ENCODE measurements around the gene ADARB2.
"Not testable (repeated sequence)": the region's sequence is repeated elsewhere in the genome, so short reads cannot be mapped to it uniquely, and the experiment has no call there.

Gene ADARB2

DNA sequence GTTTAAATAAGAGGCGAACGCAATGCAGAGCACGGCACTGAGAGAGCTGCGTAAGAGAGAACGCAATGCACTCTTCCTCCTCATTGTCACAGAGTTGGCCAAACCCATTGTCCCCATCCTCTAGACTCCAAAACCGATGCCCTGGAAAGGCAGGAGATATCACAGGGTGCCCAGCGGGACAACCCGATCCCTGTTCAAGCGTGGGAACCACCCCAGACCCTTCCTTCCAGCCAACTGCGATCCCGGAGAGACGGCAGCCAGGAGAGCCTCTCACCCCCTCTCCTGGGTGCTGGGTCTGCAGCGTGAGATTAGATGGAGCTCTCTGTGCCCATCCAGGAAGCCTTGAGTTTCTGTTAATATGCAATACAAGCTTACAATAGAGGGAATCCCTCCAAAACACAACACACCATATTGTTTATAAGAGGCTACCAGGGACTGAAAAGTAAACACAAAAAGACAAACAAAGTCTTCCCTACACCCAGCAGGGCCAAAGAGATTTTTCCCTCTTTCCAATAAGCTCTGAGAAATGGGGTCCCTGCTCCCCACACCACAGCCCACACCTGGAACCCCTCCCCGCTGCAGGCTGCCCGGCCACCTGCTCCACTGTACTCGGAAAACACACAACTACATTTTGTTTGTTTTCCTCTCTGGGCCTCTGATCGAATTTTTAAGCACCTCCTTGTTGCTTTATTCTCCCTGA is 187.6 kb downstream of the ADARB2 start:
- no peak for DNase-seq (ENCODE audit: low read depth, low spot score)

DNA sequence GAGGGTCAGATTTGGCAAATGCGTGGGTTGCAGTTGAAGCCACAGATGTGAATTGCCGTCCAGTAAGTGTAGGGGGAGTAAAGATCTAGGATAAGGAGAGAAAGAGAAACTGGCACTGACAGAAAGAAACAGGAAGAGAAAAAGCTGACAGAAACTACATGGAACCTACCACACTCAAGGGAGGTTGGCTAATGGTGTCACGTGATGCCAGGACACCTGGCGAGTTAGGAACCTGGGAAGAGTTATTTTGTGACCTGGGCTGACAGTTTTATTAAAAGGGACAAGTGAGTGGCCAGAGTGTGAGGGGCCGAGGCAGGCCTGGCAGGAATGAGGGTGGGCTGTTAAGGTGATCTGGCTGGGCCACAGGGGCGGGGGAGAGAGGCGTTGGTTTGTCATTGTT is 188.7 kb downstream of the ADARB2 start:
- DNase-seq (ENCODE audit: low read depth, low spot score): no peak

- no peak for DNase-seq (ENCODE audit: low read depth, low spot score)
Measured at GRCh38 chr10:1548146-1548545, 189.2 kb downstream of the ADARB2 start.

DNA sequence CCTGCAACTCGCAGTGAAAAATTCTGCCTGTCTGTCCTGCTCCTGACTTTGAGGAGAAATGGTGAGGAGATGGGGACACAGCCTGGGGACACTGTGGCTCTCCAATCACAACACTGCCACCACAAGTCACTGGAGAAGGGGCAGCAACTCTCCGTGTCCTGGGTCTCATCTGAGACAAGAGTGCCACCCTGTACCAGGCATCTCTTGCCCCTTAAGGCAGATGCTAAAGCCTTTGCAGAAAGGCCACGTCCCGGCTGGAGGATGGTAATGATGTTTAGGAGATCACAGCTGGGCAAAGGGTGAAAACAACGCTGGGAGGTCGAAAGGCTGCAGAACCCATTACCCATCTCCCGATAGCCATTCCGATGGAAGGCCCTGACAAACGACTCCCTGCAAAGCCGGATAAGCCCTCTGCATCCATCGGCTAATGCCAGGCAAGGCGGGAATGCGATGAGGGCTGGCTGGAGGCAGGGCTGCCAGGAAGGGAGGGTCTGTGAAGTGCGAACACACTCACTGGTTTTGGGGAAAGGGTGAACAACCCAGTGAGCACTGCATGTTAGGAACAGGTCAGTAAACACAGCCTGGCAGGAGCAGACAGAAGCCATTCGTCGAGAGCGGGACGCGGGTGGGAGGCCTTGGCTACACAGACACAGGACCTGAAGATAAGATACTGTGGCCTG is 190.8 kb downstream of the ADARB2 start:
- DNase-seq (ENCODE audit: low read depth, low spot score): no peak

GRCh38 chr10:1545524-1545923 is 191.8 kb downstream of the ADARB2 start:
- no peak for DNase-seq (ENCODE audit: low read depth, low spot score)

GRCh38 chr10:1544929-1545328 is 192.4 kb downstream of the ADARB2 start:
- no peak for DNase-seq (ENCODE audit: low read depth, low spot score)

GRCh38 chr10:1544209-1544673 is 193.1 kb downstream of the ADARB2 start:
- DNase-seq (ENCODE audit: low read depth, low spot score): no peak

DNA sequence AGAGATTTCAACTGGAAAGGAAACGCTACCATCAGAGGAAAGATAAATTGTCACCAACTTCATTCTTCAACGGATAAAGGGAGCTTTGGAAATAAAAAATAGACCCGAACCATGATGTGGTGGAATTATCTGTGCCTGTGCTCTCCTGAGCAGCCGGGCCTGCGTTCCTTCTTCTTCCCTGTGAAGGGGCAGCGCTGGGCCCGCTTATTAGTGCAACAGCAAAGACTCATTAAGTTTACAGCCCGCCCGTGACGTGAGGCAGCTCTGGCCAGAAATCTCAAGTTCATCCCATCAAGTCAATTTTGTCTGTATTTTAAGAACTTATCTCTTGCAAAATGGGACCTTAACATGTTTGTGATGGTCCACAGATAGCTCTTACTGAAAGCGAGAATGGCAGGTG is 193.7 kb downstream of the ADARB2 start:
- no peak for DNase-seq (ENCODE audit: low read depth, low spot score)

DNA sequence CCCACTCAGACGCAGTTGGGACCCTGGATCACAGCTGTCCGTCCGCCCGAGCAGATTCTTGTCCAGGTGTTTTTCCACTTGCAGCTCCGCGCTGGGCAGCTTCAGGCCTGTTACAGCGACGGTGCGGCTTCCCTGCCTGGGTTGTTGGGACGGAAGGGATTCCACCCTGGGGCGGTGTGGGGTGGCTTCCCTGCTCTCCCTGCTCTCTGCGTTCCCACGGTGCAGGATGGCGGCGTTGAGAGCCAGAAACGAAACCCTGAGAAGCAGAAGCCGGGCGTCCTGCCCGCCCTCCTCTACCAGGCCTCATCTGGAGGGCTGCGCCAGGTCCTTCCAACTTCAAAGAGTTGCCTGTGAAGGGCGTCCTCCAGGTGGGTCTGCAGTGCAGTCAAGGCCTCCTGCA is 194.4 kb downstream of the ADARB2 start:
- DNase-seq (ENCODE audit: low read depth, low spot score): no peak

DNA sequence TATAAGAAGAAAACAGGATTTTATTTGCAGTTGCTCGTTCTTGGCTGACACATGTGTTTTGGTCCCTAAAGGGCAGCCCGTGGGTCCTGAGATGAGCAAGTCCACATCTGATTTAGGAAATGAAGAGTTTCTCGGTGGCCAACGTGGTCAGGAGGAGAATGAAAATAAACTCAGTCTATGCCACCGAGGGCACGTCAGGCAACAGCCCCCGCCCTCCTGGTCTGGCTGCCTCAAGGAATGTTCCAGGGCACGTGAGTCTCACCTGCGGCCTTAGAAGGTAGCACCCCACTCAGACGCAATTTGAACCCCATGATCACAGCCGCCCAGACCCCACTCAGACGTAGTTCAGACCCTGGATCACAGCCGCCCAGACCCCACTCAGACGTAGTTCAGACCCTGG is 197.2 kb downstream of the ADARB2 start:
- no peak for DNase-seq (ENCODE audit: low read depth, low spot score)

DNA sequence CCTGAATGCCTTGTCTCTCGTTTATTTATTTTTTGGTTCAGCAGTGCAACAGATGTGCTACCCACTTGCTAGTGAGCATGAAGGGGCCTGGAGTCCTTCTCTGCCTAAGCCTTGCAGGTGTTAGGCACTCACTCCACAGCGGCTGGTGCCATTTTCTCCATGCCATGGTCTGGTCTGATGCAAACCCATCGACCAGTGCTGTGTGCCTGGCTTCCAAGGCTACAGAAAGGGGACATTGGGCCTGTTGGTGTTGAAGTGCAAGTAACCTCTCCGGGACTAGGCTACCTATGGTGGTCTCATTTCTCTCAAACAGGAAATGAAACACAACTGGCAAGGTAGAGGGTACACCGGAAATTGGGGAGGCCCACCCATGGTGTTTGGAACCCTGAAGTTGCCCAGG is 198.1 kb downstream of the ADARB2 start:
- no peak for DNase-seq (ENCODE audit: low read depth, low spot score)

DNA sequence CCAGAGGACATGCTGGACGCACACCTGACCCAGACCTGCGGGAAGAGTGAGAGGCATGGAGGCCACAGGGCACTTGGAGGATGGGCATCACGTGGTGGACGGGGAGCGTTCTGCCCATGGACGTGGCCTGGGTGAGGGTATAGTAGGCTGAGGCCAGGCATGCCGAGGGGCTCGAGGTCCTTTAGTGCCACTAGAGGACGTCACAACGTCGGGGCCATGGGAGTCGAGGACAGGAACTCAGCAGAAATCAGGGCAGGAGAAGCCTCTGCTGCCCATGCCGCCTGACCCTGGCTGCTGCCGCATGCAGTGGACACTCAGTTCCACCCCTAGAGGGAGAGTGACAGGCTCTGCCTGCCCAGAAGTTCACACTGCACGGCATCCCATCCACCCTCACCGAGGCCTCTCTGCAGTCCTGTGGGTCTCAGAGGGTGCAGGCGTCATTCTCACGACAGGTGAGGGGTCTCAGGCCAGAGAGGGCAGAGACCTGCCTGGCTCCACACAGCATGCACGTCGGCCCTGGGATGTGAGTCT is 198.7 kb downstream of the ADARB2 start:
- no peak for DNase-seq (ENCODE audit: low read depth, low spot score)

GRCh38 chr10:1538121-1538520 is 199.2 kb downstream of the ADARB2 start:
- no peak for DNase-seq (ENCODE audit: low read depth, low spot score)

DNA sequence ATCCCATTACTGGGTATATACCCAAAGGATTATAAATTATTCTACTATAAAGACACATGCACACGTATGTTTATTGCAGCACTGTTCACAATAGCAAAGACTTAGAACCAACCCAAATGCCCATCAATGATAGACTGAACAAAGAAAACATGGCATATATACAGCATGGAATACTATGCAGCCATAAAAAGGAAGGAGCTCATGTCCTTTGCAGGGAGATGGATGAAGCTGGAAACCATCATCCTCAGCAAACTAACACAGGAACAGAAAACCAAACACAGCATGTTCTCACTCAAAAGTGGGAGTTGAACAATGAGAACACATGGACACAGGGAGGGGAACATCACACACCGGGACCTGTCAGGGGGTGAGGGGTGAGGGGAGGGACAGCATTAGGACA is 199.9 kb downstream of the ADARB2 start:
- DNase-seq (ENCODE audit: low read depth, low spot score): not testable (repeated sequence)

DNA sequence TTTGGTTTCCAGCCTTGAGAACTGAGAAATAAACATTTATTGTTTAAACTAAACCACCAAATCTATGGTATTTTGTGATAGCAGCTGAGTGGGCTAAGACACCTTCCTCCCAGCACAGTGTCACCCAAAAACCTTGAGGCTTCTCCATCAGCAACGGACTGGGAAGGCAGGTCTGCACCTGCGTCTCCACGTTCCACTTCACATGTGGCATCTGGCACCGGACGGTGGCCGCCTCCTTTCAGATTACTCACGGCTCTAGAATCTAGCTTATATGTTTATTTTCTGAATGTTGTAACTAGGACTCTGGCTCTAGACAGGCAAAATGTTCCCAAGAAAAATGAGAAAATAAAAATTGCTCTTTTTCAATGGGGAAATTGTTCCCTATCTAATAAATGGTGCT is 201.0 kb downstream of the ADARB2 start:
- DNase-seq (ENCODE audit: low read depth, low spot score): no peak

- DNase-seq (ENCODE audit: low read depth, low spot score): no peak
Measured at GRCh38 chr10:1535301-1535965, 201.9 kb downstream of the ADARB2 start.

GRCh38 chr10:1534820-1535219 is 202.5 kb downstream of the ADARB2 start:
- no peak for DNase-seq (ENCODE audit: low read depth, low spot score)

DNA sequence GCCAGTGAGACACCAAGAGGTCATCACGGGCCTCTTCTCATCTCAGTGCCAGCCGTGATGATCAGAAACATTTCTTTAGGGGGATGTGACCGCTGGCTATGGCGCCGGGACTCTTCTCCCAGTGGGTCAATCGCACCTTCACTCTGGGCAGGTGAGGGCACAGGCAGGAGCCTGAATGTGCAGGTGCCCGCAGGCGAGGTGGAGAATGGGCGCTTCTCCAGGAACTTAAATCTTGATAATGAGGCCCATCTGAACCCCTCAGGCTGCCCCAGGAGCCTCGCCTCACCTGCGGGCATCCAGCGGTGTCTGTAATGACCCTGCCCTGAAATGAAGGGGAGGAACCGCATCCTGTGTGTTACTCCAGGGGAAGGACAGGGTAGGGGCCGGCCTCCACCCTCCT is 204.7 kb downstream of the ADARB2 start:
- no peak for DNase-seq (ENCODE audit: low read depth, low spot score)

- no peak for DNase-seq (ENCODE audit: low read depth, low spot score)
Measured at GRCh38 chr10:1531883-1532597, 205.3 kb downstream of the ADARB2 start.

GRCh38 chr10:1530871-1531517 is 206.3 kb downstream of the ADARB2 start:
- no peak for DNase-seq (ENCODE audit: low read depth, low spot score)

DNA sequence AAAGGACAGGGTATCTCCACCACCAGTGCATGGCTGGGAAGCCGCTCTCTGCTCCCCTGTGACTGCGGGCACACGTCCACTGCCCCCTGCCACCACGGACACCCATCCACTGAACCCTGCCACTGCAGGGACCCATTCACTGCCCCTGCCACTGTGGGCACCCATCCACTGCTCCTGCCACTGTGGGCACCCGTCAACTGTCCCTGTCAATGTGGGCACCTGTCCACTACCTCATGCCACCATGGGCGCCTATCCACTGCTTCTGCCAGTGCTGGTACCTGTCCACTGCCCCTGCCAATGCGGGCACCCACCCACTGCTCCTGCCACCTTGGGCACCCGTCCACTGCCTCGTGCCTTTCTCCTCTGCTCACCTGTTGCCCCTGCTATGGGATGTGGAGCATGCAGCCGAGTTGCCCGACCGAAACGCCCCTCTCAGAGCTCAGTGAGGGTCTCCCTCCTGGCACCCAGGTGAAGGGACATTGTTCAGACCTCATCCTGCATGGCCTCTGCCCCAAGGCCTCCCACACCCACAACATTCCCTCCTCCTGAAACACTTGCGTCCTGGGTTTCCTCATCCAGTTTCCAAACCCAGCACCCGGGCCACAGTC is 207.4 kb downstream of the ADARB2 start:
- no peak for DNase-seq (ENCODE audit: low read depth, low spot score)

Data from ELF-1 (cell line).